22Rv1 (cell line): ENCODE measurements around the gene PRMT7.

Source experiments
- CTCF ChIP-seq: fragments of 450-650 bp; IDR thresholded peaks from 2 replicates; pipeline ENCODE4 v1.5.1; 2017; ENCODE audit warnings: mild to moderate bottlenecking
- ZFX ChIP-seq: fragments of 450-650 bp; IDR thresholded peaks from 2 replicates; pipeline ENCODE4 v1.6.1; 2017; ENCODE audit warnings: antibody characterized with exemption, borderline replicate concordance

DNA sequence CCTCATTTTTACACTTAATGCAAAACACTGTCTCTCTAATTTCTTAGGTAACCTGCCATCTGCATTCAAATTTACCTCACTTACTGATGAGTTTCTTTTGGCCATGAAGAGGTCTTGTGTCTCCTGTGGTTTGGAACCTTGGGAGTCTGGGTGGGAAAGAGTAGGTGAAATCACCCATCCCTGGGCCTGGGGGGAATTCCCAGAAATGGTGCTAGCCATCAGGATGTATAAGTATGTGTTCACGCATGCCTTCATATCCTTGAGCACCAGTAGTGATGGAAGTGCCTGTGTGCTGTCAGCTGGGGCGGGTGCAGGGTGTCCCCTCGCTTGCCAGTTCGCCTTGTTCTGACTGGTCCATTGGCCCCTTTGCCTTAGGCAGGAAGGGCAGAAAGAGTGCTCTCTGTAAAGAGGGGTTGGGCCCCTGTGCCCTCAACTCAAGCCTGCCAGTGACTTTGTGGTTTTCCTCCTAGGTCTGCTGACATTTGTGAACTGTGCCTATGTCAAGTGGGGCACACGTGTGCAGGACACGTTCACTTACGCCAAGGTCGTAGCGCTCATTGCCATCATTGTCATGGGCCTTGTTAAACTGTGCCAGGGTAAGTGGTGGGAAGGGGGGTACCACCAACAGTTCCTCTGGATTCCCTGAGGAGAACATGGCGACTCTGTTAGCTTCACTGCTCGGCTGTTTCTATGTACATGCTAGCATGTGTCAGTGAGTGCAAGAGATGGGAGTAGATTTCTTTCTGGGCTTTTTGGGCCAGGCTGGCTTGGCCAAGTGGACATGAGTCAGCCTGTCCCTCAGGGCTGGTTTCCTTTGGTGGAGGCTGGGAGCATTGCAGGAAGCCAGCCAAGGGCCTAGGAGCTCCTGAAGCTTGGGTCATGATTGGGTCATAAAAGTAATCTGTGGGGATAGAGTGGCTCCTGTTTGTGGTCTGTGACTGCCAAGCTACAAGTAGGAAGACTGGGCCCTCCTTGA, 23.3 kb upstream of the PRMT7 start:
- TF ChIP-seq CTCF = no peak
- no peak for TF ChIP-seq ZFX
